IMR-90 (cell line): ENCODE data around the gene CXCL3. TPM values are rescaled to one million over a fixed set of nuclear protein-coding genes. Genes with fewer than 3 reads are reported as not detected.

Source experiments
- ATAC-seq: fragments of 200-7000 bp; cut with Tn5 transposase; 2 replicates; pipeline ENCODE4 v1.9.1; 2020; ENCODE audit warnings: low read depth, mild to moderate bottlenecking, moderate library complexity
- BruUV-seq: library from RNA; stranded (reverse); fragments of 400-500 nt; replicated peaks from 2 replicates; lab custom pipeline; 2021; lab: Mats Ljungman, UMichigan
- CTCF ChIA-PET: fragments of 300-600 bp; formaldehyde crosslinking; extraction: SDS; loops from one replicate; lab custom pipeline; 2021; ENCODE audit warnings: antibody characterized with exemption; lab: Yijun Ruan, JAX
- POLR2A ChIA-PET: fragments of 300-600 bp; sonication (Branson Sonifier 250); formaldehyde crosslinking; loops from one replicate; lab custom pipeline; 2022; ENCODE audit warnings: antibody characterized with exemption; ENCODE audit not compliant: unreplicated experiment; lab: Charles Lee
- DNase-seq: peaks from one replicate; pipeline ENCODE4 v3.0.0; 2013
- H2AFZ ChIP-seq: replicated peaks from 2 replicates; pipeline ENCODE3; 2013; ENCODE audit warnings: low read length, mild to moderate bottlenecking; ENCODE audit not compliant: poor library complexity
- H2AK5ac ChIP-seq: 2 replicates; pipeline ENCODE4 v1.6.1; 2013; ENCODE audit warnings: low read depth, low read length, inconsistent platforms
- H2AK9ac ChIP-seq: replicated peaks from 2 replicates; pipeline ENCODE3; 2013; ENCODE audit warnings: mild to moderate bottlenecking, low read depth, low read length, moderate library complexity; ENCODE audit not compliant: poor library complexity
- H2BK120ac ChIP-seq: 2 replicates; pipeline ENCODE4 v1.6.1; 2013; ENCODE audit warnings: low read depth, low read length, inconsistent platforms
- H2BK15ac ChIP-seq: 3 replicates; pipeline ENCODE4 v1.6.1; 2013; ENCODE audit warnings: low read depth, low read length, inconsistent platforms
- H2BK20ac ChIP-seq: 2 replicates; pipeline ENCODE4 v1.6.1; 2013; ENCODE audit warnings: low read depth, mild to moderate bottlenecking, inconsistent platforms, low read length, moderate library complexity
- H2BK5ac ChIP-seq: 2 replicates; pipeline ENCODE4 v1.6.1; 2013; ENCODE audit warnings: mild to moderate bottlenecking, low read depth, low read length, inconsistent platforms; ENCODE audit not compliant: poor library complexity, severe bottlenecking
- H3K14ac ChIP-seq: replicated peaks from 2 replicates; pipeline ENCODE4 v1.6.1; 2013; ENCODE audit warnings: low read depth, low read length, inconsistent platforms
- H3K18ac ChIP-seq: 2 replicates; pipeline ENCODE4 v1.6.1; 2013; ENCODE audit warnings: low read depth, low read length, control low read depth
- H3K23ac ChIP-seq: 2 replicates; pipeline ENCODE4 v1.6.1; 2013; ENCODE audit warnings: low read depth, low read length, inconsistent platforms
- H3K27ac ChIP-seq: 2 replicates; pipeline ENCODE4 v1.5.1; 2013; ENCODE audit warnings: mild to moderate bottlenecking, control low read depth, low read length; ENCODE audit not compliant: insufficient read depth
- H3K27me3 ChIP-seq: 2 replicates; pipeline ENCODE4 v1.6.1; 2013; ENCODE audit warnings: low read length; ENCODE audit not compliant: control insufficient read depth, insufficient read depth
- H3K36me3 ChIP-seq: 2 replicates; pipeline ENCODE4 v1.6.1; 2013; ENCODE audit warnings: low read length, mixed read lengths; ENCODE audit not compliant: control insufficient read depth, insufficient read depth
- H3K4ac ChIP-seq: 2 replicates; pipeline ENCODE4 v1.6.1; 2013; ENCODE audit warnings: low read depth, low read length, inconsistent platforms
- H3K4me1 ChIP-seq: 2 replicates; pipeline ENCODE4 v1.6.1; 2013; ENCODE audit warnings: low read length, mixed read lengths; ENCODE audit not compliant: control insufficient read depth, insufficient read depth
- H3K4me2 ChIP-seq: 2 replicates; pipeline ENCODE4 v1.6.1; 2013; ENCODE audit warnings: low read depth, mild to moderate bottlenecking, control low read depth, low read length, moderate library complexity
- H3K4me3 ChIP-seq: 2 replicates; pipeline ENCODE4 v1.5.1; 2013; ENCODE audit warnings: low read depth, mild to moderate bottlenecking, control low read depth, low read length, moderate library complexity; ENCODE audit not compliant: insufficient read depth
- H3K56ac ChIP-seq: 2 replicates; pipeline ENCODE4 v1.6.1; 2013; ENCODE audit warnings: low read length, inconsistent platforms; ENCODE audit not compliant: insufficient read depth; ENCODE audit errors: extremely low read depth
- H3K79me1 ChIP-seq, 2 experiments: 2 replicates each; pipeline ENCODE4 v1.6.1; 2013; ENCODE audit warnings: low read length in 2 of 2, inconsistent platforms in 1 of 2, low read depth in 1 of 2
- H3K9ac ChIP-seq: 2 replicates; pipeline ENCODE4 v1.6.1; 2013; ENCODE audit warnings: low read depth, low read length, control low read depth
- H3K9me1 ChIP-seq: 2 replicates; pipeline ENCODE4 v1.6.1; 2013; ENCODE audit warnings: low read length, inconsistent platforms; ENCODE audit not compliant: insufficient read depth
- H3K9me3 ChIP-seq: 2 replicates; pipeline ENCODE4 v1.6.1; 2013; ENCODE audit warnings: low read length; ENCODE audit not compliant: control insufficient read depth, insufficient read depth
- H4K20me1 ChIP-seq: 2 replicates; pipeline ENCODE4 v1.6.1; 2013; ENCODE audit warnings: low read length, inconsistent platforms; ENCODE audit not compliant: insufficient read depth
- H4K5ac ChIP-seq: 2 replicates; pipeline ENCODE4 v1.6.1; 2013; ENCODE audit warnings: mild to moderate bottlenecking, low read depth, low read length, control low read depth
- H4K8ac ChIP-seq, 2 experiments: 2 replicates each; pipeline ENCODE4 v1.6.1; 2013; ENCODE audit warnings: low read depth in 2 of 2, low read length in 2 of 2, control low read depth in 1 of 2, inconsistent platforms in 1 of 2
- H4K91ac ChIP-seq: 2 replicates; pipeline ENCODE4 v1.6.1; 2013; ENCODE audit warnings: low read depth, low read length, inconsistent platforms; ENCODE audit not compliant: insufficient read depth
- CEBPB ChIP-seq: IDR thresholded peaks from 2 replicates; pipeline ENCODE4 v1.6.1; 2012; ENCODE audit warnings: low read depth, low read length, improper control_type of control experiment
- CHD1 ChIP-seq: IDR thresholded peaks from 2 replicates; pipeline ENCODE4 v1.6.1; 2012; ENCODE audit warnings: low read depth, low read length, improper control_type of control experiment
- CTCF ChIP-seq: conservative IDR thresholded peaks from 2 replicates; pipeline ENCODE4 v1.5.1; 2012; ENCODE audit warnings: mild to moderate bottlenecking, low read depth, low read length, improper control_type of control experiment
- POLR2A ChIP-seq: IDR thresholded peaks from 2 replicates; pipeline ENCODE4 v1.6.1; 2012; ENCODE audit warnings: mild to moderate bottlenecking, low read depth, low read length
- WGBS, 2 experiments: methylation state at CpG; one replicate each; pipeline versions ENCODE4 v1.1.5 to v1.1.7; 2013; ENCODE audit warnings: missing lambda C conversion rate in 2 of 2; ENCODE audit not compliant: insufficient read length in 1 of 2; ENCODE audit errors: extremely low coverage in 2 of 2; 5-methylcytosine and 5-hydroxymethylcytosine counted together
- dilution Hi-C: fragments of 300-500 bp; cut with HindIII; formaldehyde crosslinking; loops from one replicate; pipeline ENCODE4 v1.14.3; 2018; ENCODE audit warnings: low sequenced_read_pairs; ENCODE audit not compliant: unreplicated experiment
- in situ Hi-C: fragments of 300-500 bp; cut with MboI; formaldehyde crosslinking; loops from 3 replicates; pipeline ENCODE4 v1.14.3; 2019; ENCODE audit warnings: low sequenced_read_pairs, inconsistent platforms, mixed read lengths
- intact Hi-C: fragments of 100-400 bp; cut with micrococcal nuclease; formaldehyde crosslinking; loops from 2 replicates; pipeline ENCODE4 v1.10.0; 2022
- polyA plus RNA-seq, 3 experiments: library from polyadenylated mRNA; depleted of rRNA; stranded (reverse); fragments of >200 nt; gene quantifications; 2 replicates each; pipeline ENCODE4 v1.2.3, GENCODE V29; 2012; ENCODE audit warnings: low replicate concordance in 1 of 3
- total RNA-seq: library from RNA; depleted of rRNA; stranded (reverse); fragments of >200 nt; gene quantifications from 2 replicates; pipeline ENCODE4 v1.2.3, GENCODE V29; 2012

CXCL3 gene
- total and polyA plus RNA-seq, 2 of the 4 experiments (the other 2 are of a cell fraction): 0.18 to 0.74 TPM

- H3K4me3 ChIP-seq: no peak overlapping the region
- no peak overlapping the region for H4K8ac ChIP-seq
- no peak overlapping the region for H2BK15ac ChIP-seq
- no peak overlapping the region for H3K4ac ChIP-seq
- 100% methylated on average over 1 of the region's 2 CpGs; no CpG with 5 or more reads in 1 of the 2 experiments for WGBS, 2 experiments
- H3K56ac ChIP-seq: no peak overlapping the region
- no peak overlapping the region for H2BK20ac ChIP-seq
- BruUV-seq: no TSS peak
- no peaks in the 10 kb centered on the region; the same call in 1 of the 2 replicates for H3K9me3 ChIP-seq
- no peaks in the 10 kb centered on the region for H3K9me1 ChIP-seq
- no peaks in the 10 kb centered on the region for H3K4me1 ChIP-seq
- intact Hi-C loops (loop anchor here (10.0 kb wide), 1 partner anchor 1859 kb away; no protein-coding TSS in a partner anchor), dilution Hi-C loops (no loop called here), in situ Hi-C loops (no loop called here)
- ChIA-PET POLR2A (interaction anchor here (0.6 kb wide), 1 partner anchor 34 kb away, joined by 4 read pairs; no protein-coding TSS in a partner anchor), CTCF (interaction anchor here (0.8 kb wide), 1 partner anchor 31 kb away, joined by 4 read pairs; no protein-coding TSS in a partner anchor)
- H2BK5ac ChIP-seq: no peak overlapping the region
- no peak overlapping the region for H3K9ac ChIP-seq
- peak; percentile 38 for DNase-seq
- no peaks in the 10 kb centered on the region for H4K20me1 ChIP-seq
- no peak overlapping the region for H2AFZ ChIP-seq
- no peak overlapping the region for H3K14ac ChIP-seq
- no peak overlapping the region for H4K5ac ChIP-seq
- H2AK5ac ChIP-seq: no peak overlapping the region
- no peak overlapping the region for H3K4me2 ChIP-seq
- no peaks in the 10 kb centered on the region for H3K36me3 ChIP-seq
- no peak overlapping the region for H2AK9ac ChIP-seq
- H3K18ac ChIP-seq: no peak overlapping the region
- H4K91ac ChIP-seq: no peak overlapping the region
- H3K79me1 ChIP-seq: no peaks in the 10 kb centered on the region
- H3K27ac ChIP-seq: no peak overlapping the region
- no peak overlapping the region for H3K23ac ChIP-seq
- no peak overlapping the region for H2BK120ac ChIP-seq
- no peak for TF ChIP-seq CHD1
- TF ChIP-seq CTCF: no peak
- peak; percentile 81 for TF ChIP-seq CEBPB
- no peak for TF ChIP-seq POLR2A
- no peaks in the 10 kb centered on the region for H3K27me3 ChIP-seq
- no peak for ATAC-seq
These were observed 32.4 kb downstream of the CXCL3 start for GRCh38 chr4:74006009-74006476.
